IMR-90 (cell line): Measurements from ENCODE around the gene LRRC15. TPM values are rescaled to one million over a fixed set of nuclear protein-coding genes. Genes with fewer than 3 reads are reported as not detected.
A peak's percentile ranks its signal among the peaks of the same experiment; 100 is the strongest.

ENCODE experiments used
- ATAC-seq: fragments of 200-7000 bp; cut with Tn5 transposase; 2 replicates; pipeline ENCODE4 v1.9.1; 2020; ENCODE audit warnings: low read depth, mild to moderate bottlenecking, moderate library complexity
- BruUV-seq: library from RNA; stranded (reverse); fragments of 400-500 nt; replicated peaks from 2 replicates; lab custom pipeline; 2021; lab: Mats Ljungman, UMichigan
- CTCF ChIA-PET: fragments of 300-600 bp; formaldehyde crosslinking; extraction: SDS; loops from one replicate; lab custom pipeline; 2021; ENCODE audit warnings: antibody characterized with exemption; lab: Yijun Ruan, JAX
- POLR2A ChIA-PET: fragments of 300-600 bp; sonication (Branson Sonifier 250); formaldehyde crosslinking; loops from one replicate; lab custom pipeline; 2022; ENCODE audit warnings: antibody characterized with exemption; ENCODE audit not compliant: unreplicated experiment; lab: Charles Lee
- DNase-seq: peaks from one replicate; pipeline ENCODE4 v3.0.0; 2013
- H2AFZ ChIP-seq: replicated peaks from 2 replicates; pipeline ENCODE3; 2013; ENCODE audit warnings: low read length, mild to moderate bottlenecking; ENCODE audit not compliant: poor library complexity
- H2AK5ac ChIP-seq: 2 replicates; pipeline ENCODE4 v1.6.1; 2013; ENCODE audit warnings: low read depth, low read length, inconsistent platforms
- H2AK9ac ChIP-seq: replicated peaks from 2 replicates; pipeline ENCODE3; 2013; ENCODE audit warnings: mild to moderate bottlenecking, low read depth, low read length, moderate library complexity; ENCODE audit not compliant: poor library complexity
- H2BK120ac ChIP-seq: 2 replicates; pipeline ENCODE4 v1.6.1; 2013; ENCODE audit warnings: low read depth, low read length, inconsistent platforms
- H2BK15ac ChIP-seq: 3 replicates; pipeline ENCODE4 v1.6.1; 2013; ENCODE audit warnings: low read depth, low read length, inconsistent platforms
- H2BK20ac ChIP-seq: 2 replicates; pipeline ENCODE4 v1.6.1; 2013; ENCODE audit warnings: low read depth, mild to moderate bottlenecking, inconsistent platforms, low read length, moderate library complexity
- H2BK5ac ChIP-seq: 2 replicates; pipeline ENCODE4 v1.6.1; 2013; ENCODE audit warnings: mild to moderate bottlenecking, low read depth, low read length, inconsistent platforms; ENCODE audit not compliant: poor library complexity, severe bottlenecking
- H3K14ac ChIP-seq: replicated peaks from 2 replicates; pipeline ENCODE4 v1.6.1; 2013; ENCODE audit warnings: low read depth, low read length, inconsistent platforms
- H3K18ac ChIP-seq: 2 replicates; pipeline ENCODE4 v1.6.1; 2013; ENCODE audit warnings: low read depth, low read length, control low read depth
- H3K23ac ChIP-seq: 2 replicates; pipeline ENCODE4 v1.6.1; 2013; ENCODE audit warnings: low read depth, low read length, inconsistent platforms
- H3K27ac ChIP-seq: 2 replicates; pipeline ENCODE4 v1.5.1; 2013; ENCODE audit warnings: mild to moderate bottlenecking, control low read depth, low read length; ENCODE audit not compliant: insufficient read depth
- H3K27me3 ChIP-seq: 2 replicates; pipeline ENCODE4 v1.6.1; 2013; ENCODE audit warnings: low read length; ENCODE audit not compliant: control insufficient read depth, insufficient read depth
- H3K36me3 ChIP-seq: 2 replicates; pipeline ENCODE4 v1.6.1; 2013; ENCODE audit warnings: low read length, mixed read lengths; ENCODE audit not compliant: control insufficient read depth, insufficient read depth
- H3K4ac ChIP-seq: 2 replicates; pipeline ENCODE4 v1.6.1; 2013; ENCODE audit warnings: low read depth, low read length, inconsistent platforms
- H3K4me1 ChIP-seq: 2 replicates; pipeline ENCODE4 v1.6.1; 2013; ENCODE audit warnings: low read length, mixed read lengths; ENCODE audit not compliant: control insufficient read depth, insufficient read depth
- H3K4me2 ChIP-seq: 2 replicates; pipeline ENCODE4 v1.6.1; 2013; ENCODE audit warnings: low read depth, mild to moderate bottlenecking, control low read depth, low read length, moderate library complexity
- H3K4me3 ChIP-seq: 2 replicates; pipeline ENCODE4 v1.5.1; 2013; ENCODE audit warnings: low read depth, mild to moderate bottlenecking, control low read depth, low read length, moderate library complexity; ENCODE audit not compliant: insufficient read depth
- H3K56ac ChIP-seq: 2 replicates; pipeline ENCODE4 v1.6.1; 2013; ENCODE audit warnings: low read length, inconsistent platforms; ENCODE audit not compliant: insufficient read depth; ENCODE audit errors: extremely low read depth
- H3K79me1 ChIP-seq, 2 experiments: 2 replicates each; pipeline ENCODE4 v1.6.1; 2013; ENCODE audit warnings: low read length in 2 of 2, inconsistent platforms in 1 of 2, low read depth in 1 of 2
- H3K9ac ChIP-seq: 2 replicates; pipeline ENCODE4 v1.6.1; 2013; ENCODE audit warnings: low read depth, low read length, control low read depth
- H3K9me1 ChIP-seq: 2 replicates; pipeline ENCODE4 v1.6.1; 2013; ENCODE audit warnings: low read length, inconsistent platforms; ENCODE audit not compliant: insufficient read depth
- H3K9me3 ChIP-seq: 2 replicates; pipeline ENCODE4 v1.6.1; 2013; ENCODE audit warnings: low read length; ENCODE audit not compliant: control insufficient read depth, insufficient read depth
- H4K20me1 ChIP-seq: 2 replicates; pipeline ENCODE4 v1.6.1; 2013; ENCODE audit warnings: low read length, inconsistent platforms; ENCODE audit not compliant: insufficient read depth
- H4K5ac ChIP-seq: 2 replicates; pipeline ENCODE4 v1.6.1; 2013; ENCODE audit warnings: mild to moderate bottlenecking, low read depth, low read length, control low read depth
- H4K8ac ChIP-seq, 2 experiments: 2 replicates each; pipeline ENCODE4 v1.6.1; 2013; ENCODE audit warnings: low read depth in 2 of 2, low read length in 2 of 2, control low read depth in 1 of 2, inconsistent platforms in 1 of 2
- H4K91ac ChIP-seq: 2 replicates; pipeline ENCODE4 v1.6.1; 2013; ENCODE audit warnings: low read depth, low read length, inconsistent platforms; ENCODE audit not compliant: insufficient read depth
- CTCF ChIP-seq: conservative IDR thresholded peaks from 2 replicates; pipeline ENCODE4 v1.5.1; 2012; ENCODE audit warnings: mild to moderate bottlenecking, low read depth, low read length, improper control_type of control experiment
- RFX5 ChIP-seq: IDR thresholded peaks from 2 replicates; pipeline ENCODE4 v1.8.0; 2012; ENCODE audit warnings: low read depth, mild to moderate bottlenecking, low read length, moderate library complexity
- WGBS, 2 experiments: methylation state at CpG; one replicate each; pipeline versions ENCODE4 v1.1.5 to v1.1.7; 2013; ENCODE audit warnings: missing lambda C conversion rate in 2 of 2; ENCODE audit not compliant: insufficient read length in 1 of 2; ENCODE audit errors: extremely low coverage in 2 of 2; 5-methylcytosine and 5-hydroxymethylcytosine counted together
- dilution Hi-C: fragments of 300-500 bp; cut with HindIII; formaldehyde crosslinking; loops from one replicate; pipeline ENCODE4 v1.14.3; 2018; ENCODE audit warnings: low sequenced_read_pairs; ENCODE audit not compliant: unreplicated experiment
- in situ Hi-C: fragments of 300-500 bp; cut with MboI; formaldehyde crosslinking; loops from 3 replicates; pipeline ENCODE4 v1.14.3; 2019; ENCODE audit warnings: low sequenced_read_pairs, inconsistent platforms, mixed read lengths
- intact Hi-C: fragments of 100-400 bp; cut with micrococcal nuclease; formaldehyde crosslinking; loops from 2 replicates; pipeline ENCODE4 v1.10.0; 2022
- polyA plus RNA-seq, 3 experiments: library from polyadenylated mRNA; depleted of rRNA; stranded (reverse); fragments of >200 nt; gene quantifications; 2 replicates each; pipeline ENCODE4 v1.2.3, GENCODE V29; 2012; ENCODE audit warnings: low replicate concordance in 1 of 3
- total RNA-seq: library from RNA; depleted of rRNA; stranded (reverse); fragments of >200 nt; gene quantifications from 2 replicates; pipeline ENCODE4 v1.2.3, GENCODE V29; 2012

The LRRC15 gene
- total and polyA plus RNA-seq, 2 of the 4 experiments (the other 2 are of a cell fraction) = 2.5 to 9.0 TPM

DNA sequence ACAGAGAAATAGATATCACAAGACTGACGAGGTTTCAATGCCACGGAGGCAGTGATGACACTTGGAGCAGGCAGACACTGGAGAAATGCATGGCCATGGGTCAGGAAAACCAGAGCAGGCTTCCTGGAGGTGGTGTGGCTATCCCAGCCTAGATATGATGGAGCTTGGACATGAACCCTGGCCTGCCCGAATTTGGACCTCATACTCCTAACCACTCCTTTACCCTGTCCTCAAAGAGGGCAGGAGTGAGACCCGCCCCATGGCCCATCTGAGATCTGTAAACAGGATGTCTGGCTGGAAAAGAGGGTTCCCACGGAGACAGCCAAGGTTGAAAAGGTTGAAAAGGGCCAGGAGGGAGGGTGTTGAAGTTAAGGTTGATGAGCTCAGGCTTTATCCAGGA lies 49.4 kb downstream of the LRRC15 start:
- H3K56ac ChIP-seq = no peak overlapping the region
- no peak for ATAC-seq
- dilution Hi-C loops (no loop called here), intact Hi-C loops (no loop called here), in situ Hi-C loops (no loop called here)
- H3K4ac ChIP-seq = no peak overlapping the region
- H3K23ac ChIP-seq = no peak overlapping the region
- peaks cover 7% of the 10 kb centered on the region for H3K4me1 ChIP-seq
- no peak overlapping the region for H3K18ac ChIP-seq
- H3K27me3 ChIP-seq = peaks cover 24% of the 10 kb centered on the region
- 65% methylated on average over 2 of the region's 5 CpGs; no CpG with 5 or more reads in 1 of the 2 experiments for WGBS, 2 experiments
- H4K20me1 ChIP-seq = no peaks in the 10 kb centered on the region; the same call in 1 of the 2 replicates
- H3K27ac ChIP-seq = no peak overlapping the region
- H2AK5ac ChIP-seq = no peak overlapping the region
- H2BK15ac ChIP-seq = no peak overlapping the region
- peak overlapping the region; percentile 38 for H2AK9ac ChIP-seq
- no peak for TF ChIP-seq RFX5
- no peak for TF ChIP-seq CTCF
- ChIA-PET POLR2A (no interaction called here), CTCF (no interaction called here)
- H2BK120ac ChIP-seq = no peak overlapping the region
- no peak overlapping the region for H2AFZ ChIP-seq
- peaks cover 12% of the 10 kb centered on the region for H3K9me3 ChIP-seq
- no peaks in the 10 kb centered on the region; a peak in 1 of 4 replicates for H3K79me1 ChIP-seq
- no peak for DNase-seq
- H4K5ac ChIP-seq = no peak overlapping the region
- no peak overlapping the region for H3K14ac ChIP-seq
- H4K8ac ChIP-seq = no peak overlapping the region
- H3K9ac ChIP-seq = no peak overlapping the region
- H3K36me3 ChIP-seq = no peaks in the 10 kb centered on the region
- H2BK20ac ChIP-seq = no peak overlapping the region
- H2BK5ac ChIP-seq = no peak overlapping the region
- no TSS peak for BruUV-seq
- peaks cover 11% of the 10 kb centered on the region for H3K9me1 ChIP-seq
- no peak overlapping the region for H4K91ac ChIP-seq
- H3K4me2 ChIP-seq = no peak overlapping the region
- no peak overlapping the region for H3K4me3 ChIP-seq
